HCT116 (cell line): Measurements from ENCODE around the gene TTC38. TPM values are rescaled to one million over a fixed set of nuclear protein-coding genes. Genes with fewer than 3 reads are reported as not detected.

ENCODE experiments used
- ATAC-seq: fragments of 200-7000 bp; cut with Tn5 transposase; 2 replicates; pipeline ENCODE4 v1.9.1; 2020; ENCODE audit warnings: mild to moderate bottlenecking, moderate library complexity
- BruUV-seq: library from RNA; stranded (reverse); fragments of 400-500 nt; replicated peaks from 2 replicates; lab custom pipeline; 2021; lab: Mats Ljungman, UMichigan
- CTCF ChIA-PET: fragments of 300-600 bp; sonication (Branson Sonifier 250); formaldehyde crosslinking; loops from one replicate; lab custom pipeline; 2021; ENCODE audit warnings: antibody characterized with exemption; lab: Charles Lee
- POLR2A ChIA-PET: fragments of 300-600, 350-600 bp; sonication (Branson Sonifier 250); formaldehyde crosslinking; loops from one replicate; lab custom pipeline; 2021; ENCODE audit warnings: antibody characterized with exemption; lab: Charles Lee
- RAD21 ChIA-PET, 2 experiments: fragments of 300-600 bp; sonication (Branson Sonifier 250); formaldehyde crosslinking; loops; one replicate each; lab custom pipeline; 2023; ENCODE audit warnings: low total read pairs in 2 of 2; ENCODE audit not compliant: uncharacterized antibody in 2 of 2, unreplicated experiment in 2 of 2, low non-redundant PET in 1 of 2; lab: Charles Lee
- DNase-seq: peaks from one replicate; pipeline ENCODE4 v3.0.0-alpha.2; 2010; ENCODE audit warnings: low read depth, low spot score
- H2AFZ ChIP-seq: fragments of 200-600 bp; shearing (Covaris generic), sonication (generic); 2 replicates; pipeline ENCODE4 v1.6.1; 2017; ENCODE audit warnings: low read depth, mixed run types, mixed read lengths, antibody characterized with exemption, low read length; ENCODE audit not compliant: poor library complexity, severe bottlenecking
- H3K27ac ChIP-seq: 2 replicates; pipeline ENCODE4 v1.5.1; 2012; ENCODE audit warnings: low read depth, low read length
- H3K27me3 ChIP-seq: fragments of 200-600 bp; sonication (generic); 2 replicates; pipeline ENCODE4 v1.6.1; 2016; ENCODE audit warnings: mixed run types, low read length, mixed read lengths; ENCODE audit not compliant: insufficient read depth
- H3K36me3 ChIP-seq, 2 experiments: fragments of 200-500 bp in 1 of 2; fragments of 200-600 bp in 1 of 2; sonication (Bioruptor generic) in 1 of 2; sonication (generic) in 1 of 2; 2 replicates each; pipeline versions ENCODE4 v1.5.1 to v1.6.1; 2014 to 2016; ENCODE audit warnings: low read length in 2 of 2, inconsistent platforms in 1 of 2, mixed read lengths in 1 of 2, mixed run types in 1 of 2; ENCODE audit not compliant: insufficient read depth in 2 of 2, control insufficient read depth in 1 of 2
- H3K4me1 ChIP-seq, 2 experiments: fragments of 200-600 bp in 1 of 2; sonication (generic) in 1 of 2; 2 replicates each; pipeline versions ENCODE4 v1.5.1 to v1.6.1; 2012 to 2017; ENCODE audit warnings: low read length in 2 of 2, inconsistent platforms in 1 of 2, mild to moderate bottlenecking in 1 of 2, mixed read lengths in 1 of 2, mixed run types in 1 of 2, moderate library complexity in 1 of 2; ENCODE audit not compliant: insufficient read depth in 2 of 2, control insufficient read depth in 1 of 2
- H3K4me2 ChIP-seq: fragments of 200-600 bp; sonication (generic); 2 replicates; pipeline ENCODE4 v1.6.1; 2017; ENCODE audit warnings: mixed run types, low read length, mixed read lengths
- H3K4me3 ChIP-seq, 2 experiments: fragments of 200-600 bp in 1 of 2; sonication (generic) in 1 of 2; replicated peaks in 1 of 2; 2 replicates each; pipeline ENCODE4 v1.5.1; 2011 to 2016; ENCODE audit warnings: low read length in 2 of 2, control low read depth in 1 of 2, low read depth in 1 of 2, mild to moderate bottlenecking in 1 of 2, mixed read lengths in 1 of 2, mixed run types in 1 of 2
- H3K79me2 ChIP-seq: fragments of 200-600 bp; sonication (generic); 2 replicates; pipeline ENCODE4 v1.6.1; 2017; ENCODE audit warnings: mild to moderate bottlenecking, mixed run types, low read length, moderate library complexity, mixed read lengths; ENCODE audit not compliant: insufficient read depth
- H3K9ac ChIP-seq: fragments of 200-600 bp; sonication (generic); 2 replicates; pipeline ENCODE4 v1.6.1; 2016; ENCODE audit warnings: low read length, mixed read lengths
- H3K9me2 ChIP-seq: fragments of 200-600 bp; sonication (generic), shearing (Covaris generic); 2 replicates; pipeline ENCODE4 v1.6.1; 2017; ENCODE audit warnings: mixed run types, mild to moderate bottlenecking, moderate library complexity; ENCODE audit not compliant: insufficient read depth
- H3K9me3 ChIP-seq, 2 experiments: fragments of 200-500 bp in 1 of 2; fragments of 200-600 bp in 1 of 2; sonication (Bioruptor generic) in 1 of 2; sonication (generic) in 1 of 2; 2 replicates each; pipeline ENCODE4 v1.6.1; 2014 to 2017; ENCODE audit warnings: low read length in 2 of 2, mixed read lengths in 2 of 2, inconsistent platforms in 1 of 2, low read depth in 1 of 2, mild to moderate bottlenecking in 1 of 2, mixed run types in 1 of 2, moderate library complexity in 1 of 2; ENCODE audit not compliant: control insufficient read depth in 1 of 2, insufficient read depth in 1 of 2
- H4K20me1 ChIP-seq: fragments of 200-600 bp; sonication (generic), shearing (Covaris generic); 2 replicates; pipeline ENCODE4 v1.6.1; 2017; ENCODE audit warnings: mixed run types, mild to moderate bottlenecking, moderate library complexity; ENCODE audit not compliant: insufficient read depth
- CBX3 ChIP-seq: IDR thresholded peaks from 2 replicates; pipeline ENCODE4 v1.6.1; 2012; ENCODE audit warnings: low read depth
- CEBPB ChIP-seq: IDR thresholded peaks from 2 replicates; pipeline ENCODE4 v1.6.1; 2012; ENCODE audit warnings: low read depth
- CTCF ChIP-seq, 3 experiments: fragments of 200-600 bp in 1 of 3; sonication (generic) in 1 of 3; IDR thresholded peaks in 2 of 3; conservative IDR thresholded peaks in 1 of 3; 2 replicates each; pipeline ENCODE4 v1.5.1; 2012 to 2017; ENCODE audit warnings: low read depth in 2 of 3, low read length in 2 of 3, antibody characterized with exemption in 1 of 3, borderline replicate concordance in 1 of 3, control low read depth in 1 of 3, mild to moderate bottlenecking in 1 of 3, mixed read lengths in 1 of 3, mixed run types in 1 of 3, moderate library complexity in 1 of 3; ENCODE audit not compliant: insufficient read depth in 1 of 3
- EGR1 ChIP-seq: IDR thresholded peaks from 2 replicates; pipeline ENCODE4 v1.6.1; 2012; ENCODE audit warnings: low read depth
- ELF1 ChIP-seq: IDR thresholded peaks from 2 replicates; pipeline ENCODE4 v1.6.1; 2012; ENCODE audit warnings: low read depth, borderline replicate concordance
- EZH2phosphoT487 ChIP-seq: fragments of 200-600 bp; IDR thresholded peaks from 2 replicates; pipeline ENCODE4 v1.6.1; 2018; ENCODE audit warnings: antibody characterized with exemption, borderline replicate concordance
- JUND ChIP-seq: IDR thresholded peaks from 2 replicates; pipeline ENCODE4 v1.6.1; 2012
- MAX ChIP-seq: IDR thresholded peaks from 2 replicates; pipeline ENCODE4 v1.6.1; 2012
- POLR2A ChIP-seq: IDR thresholded peaks from 2 replicates; pipeline ENCODE4 v1.7.0; 2011; ENCODE audit warnings: borderline replicate concordance; ENCODE audit not compliant: insufficient read depth, insufficient read length; ENCODE audit errors: extremely low read depth
- POLR2AphosphoS5 ChIP-seq: IDR thresholded peaks from 2 replicates; pipeline ENCODE4 v1.6.1; 2011; ENCODE audit warnings: mild to moderate bottlenecking, low read depth, low read length, moderate library complexity
- REST ChIP-seq: IDR thresholded peaks from 2 replicates; pipeline ENCODE4 v1.6.1; 2012; ENCODE audit warnings: low read depth
- SIN3A ChIP-seq: IDR thresholded peaks from 2 replicates; pipeline ENCODE4 v1.6.1; 2012; ENCODE audit warnings: low read depth
- SP1 ChIP-seq: IDR thresholded peaks from 2 replicates; pipeline ENCODE4 v1.6.1; 2012; ENCODE audit warnings: low read depth
- SRF ChIP-seq: IDR thresholded peaks from 2 replicates; pipeline ENCODE4 v1.6.1; 2012; ENCODE audit warnings: low read depth
- YY1 ChIP-seq: IDR thresholded peaks from 2 replicates; pipeline ENCODE4 v1.6.1; 2011; ENCODE audit warnings: low read length, low read depth, moderate library complexity, mild to moderate bottlenecking; ENCODE audit not compliant: insufficient replicate concordance; ENCODE audit errors: extremely low read depth
- ZBTB33 ChIP-seq: IDR thresholded peaks from 2 replicates; pipeline ENCODE4 v1.6.1; 2011; ENCODE audit warnings: mild to moderate bottlenecking, low read length, moderate library complexity; ENCODE audit not compliant: insufficient replicate concordance; ENCODE audit errors: extremely low read depth
- ZFX ChIP-seq: fragments of 450-650 bp; IDR thresholded peaks from 2 replicates; pipeline ENCODE4 v1.6.1; 2017
- intact Hi-C: fragments of 100-400 bp; cut with micrococcal nuclease; formaldehyde crosslinking; loops from 2 replicates; pipeline ENCODE4 v1.10.0; 2022
- total RNA-seq: library from RNA; stranded (reverse); gene quantifications from one replicate; pipeline ENCODE4 v1.2.1, GENCODE V29; 2021; ENCODE audit not compliant: unreplicated experiment

The TTC38 gene
- total RNA-seq, 1 experiment from 2014 or later = 22.9 TPM

GRCh38 chr22:46260038-46260437 is 7.8 kb upstream of the TTC38 start:
- no peaks in the 10 kb centered on the region for H3K27me3 ChIP-seq
- no peaks in the 10 kb centered on the region for H4K20me1 ChIP-seq
- H3K79me2 ChIP-seq = no peaks in the 10 kb centered on the region
- H3K9me2 ChIP-seq = no peaks in the 10 kb centered on the region
- TF ChIP-seq CBX3 = no peak
- TF ChIP-seq REST = no peak
- TF ChIP-seq SRF = no peak
- no peak for TF ChIP-seq EZH2phosphoT487
- TF ChIP-seq ELF1 = no peak
- TF ChIP-seq EGR1 = no peak
- no peak for TF ChIP-seq CEBPB
- TF ChIP-seq SP1 = no peak
- no peak for TF ChIP-seq CTCF (IDR thresholded peaks at IDR 0.05 in 2 of 3, conservative IDR thresholded peaks at IDR 0.05 in 1 of 3; ENCODE audit: borderline replicate concordance in 1 of 3, insufficient read depth in 1 of 3, low read depth in 2 of 3, low read length in 2 of 3)
- no peak for TF ChIP-seq POLR2A
- TF ChIP-seq SIN3A = no peak
- no peak for TF ChIP-seq ZBTB33
- no peak for TF ChIP-seq MAX
- TF ChIP-seq YY1 = no peak
- TF ChIP-seq POLR2AphosphoS5 = no peak
- no peak for TF ChIP-seq JUND
- TF ChIP-seq ZFX = no peak
- 0 out of 4 replicates have a peak, but pooled peaks cover 0 to 3% of the 10 kb centered on the region in 2 experiments for H3K9me3 ChIP-seq
- no peak overlapping the region for H2AFZ ChIP-seq
- no peak overlapping the region for H3K27ac ChIP-seq
- intact Hi-C loops = no loop called here
- ChIA-PET POLR2A (interaction anchor here (0.7 to 1.4 kb wide), 2 partner anchors 8 to 10 kb away, joined by 3 to 7 read pairs; partner anchors contain the start of genes CDPF1 and TTC38), CTCF (no interaction called here), RAD21 (no interaction called here)
- H3K36me3 ChIP-seq = no peaks in the 10 kb centered on the region
- no peak overlapping the region for H3K4me3 ChIP-seq
- H3K9ac ChIP-seq = no peak overlapping the region
- H3K4me1 ChIP-seq = no peaks in the 10 kb centered on the region
- no TSS peak for BruUV-seq
- no peak for ATAC-seq
- H3K4me2 ChIP-seq = no peak overlapping the region
- no peak for DNase-seq
